Effector memory CD8-positive, alpha-beta T cell (primary cell): ENCODE measurements around the gene KCNIP4.

Experiments
- ATAC-seq: fragments of 150-1000 bp; cut with Tn5 transposase; replicated peaks from 2 replicates; pipeline ENCODE4 v1.10.0; 2021; ENCODE audit warnings: mild to moderate bottlenecking, moderate library complexity
- DNase-seq, 3 experiments: peaks; one replicate each; pipeline ENCODE4 v3.0.0; 2021
- H3K27ac Mint-ChIP-seq, 2 donors: one replicate each; pipeline ENCODE4 v1.8.0; 2022; ENCODE audit warnings: mild to moderate bottlenecking in 2 of 2, mixed read lengths in 2 of 2, moderate library complexity in 2 of 2
- H3K27me3 Mint-ChIP-seq, 2 donors: one replicate each; pipeline ENCODE4 v1.8.0; 2022; ENCODE audit warnings: mixed read lengths in 2 of 2
- H3K36me3 Mint-ChIP-seq: one replicate; pipeline ENCODE4 v1.8.0; 2022; ENCODE audit warnings: mild to moderate bottlenecking, moderate library complexity, mixed read lengths; ENCODE audit not compliant: insufficient read depth
- H3K4me1 Mint-ChIP-seq, 2 donors: one replicate each; pipeline ENCODE4 v1.8.0; 2022; ENCODE audit warnings: low read depth in 2 of 2, mixed read lengths in 2 of 2
- H3K4me3 Mint-ChIP-seq, 2 donors: one replicate each; pipeline ENCODE4 v1.8.0; 2022; ENCODE audit warnings: mild to moderate bottlenecking in 2 of 2, mixed read lengths in 2 of 2, moderate library complexity in 2 of 2
- H3K9me3 Mint-ChIP-seq, 2 donors: one replicate each; pipeline ENCODE4 v1.8.0; 2022; ENCODE audit warnings: mixed read lengths in 2 of 2

Gene KCNIP4

DNA sequence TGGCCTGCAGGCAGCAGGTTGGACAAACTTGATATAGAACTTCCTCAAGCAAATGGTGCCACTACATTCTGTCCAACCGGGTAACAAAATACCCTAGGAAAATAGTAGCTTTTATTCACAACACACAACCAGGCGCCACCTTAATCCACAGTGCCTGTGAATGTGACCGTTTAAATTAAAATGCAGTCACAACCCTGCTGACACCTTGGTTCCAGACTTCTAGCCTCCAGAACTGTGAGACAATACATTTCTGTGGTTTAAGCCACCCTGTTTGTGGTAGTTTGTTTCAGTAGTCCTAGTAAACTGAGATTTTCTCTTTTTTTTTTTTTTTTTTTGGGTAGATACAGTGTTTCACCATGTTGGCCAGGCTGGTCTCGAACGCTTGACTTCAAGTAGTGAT lies 672.5 kb downstream of the KCNIP4 start:
- Mint-ChIP-seq H3K4me3 (no peak overlapping the region), H3K27ac (no peak overlapping the region), H3K9me3 (peaks cover 0 to 3% of the 10 kb centered on the region in 2 donors), H3K36me3 (no peaks in the 10 kb centered on the region), H3K4me1 (no peaks in the 10 kb centered on the region), H3K27me3 (no peaks in the 10 kb centered on the region)
- DNase-seq (no peak), ATAC-seq (no peak)

DNA sequence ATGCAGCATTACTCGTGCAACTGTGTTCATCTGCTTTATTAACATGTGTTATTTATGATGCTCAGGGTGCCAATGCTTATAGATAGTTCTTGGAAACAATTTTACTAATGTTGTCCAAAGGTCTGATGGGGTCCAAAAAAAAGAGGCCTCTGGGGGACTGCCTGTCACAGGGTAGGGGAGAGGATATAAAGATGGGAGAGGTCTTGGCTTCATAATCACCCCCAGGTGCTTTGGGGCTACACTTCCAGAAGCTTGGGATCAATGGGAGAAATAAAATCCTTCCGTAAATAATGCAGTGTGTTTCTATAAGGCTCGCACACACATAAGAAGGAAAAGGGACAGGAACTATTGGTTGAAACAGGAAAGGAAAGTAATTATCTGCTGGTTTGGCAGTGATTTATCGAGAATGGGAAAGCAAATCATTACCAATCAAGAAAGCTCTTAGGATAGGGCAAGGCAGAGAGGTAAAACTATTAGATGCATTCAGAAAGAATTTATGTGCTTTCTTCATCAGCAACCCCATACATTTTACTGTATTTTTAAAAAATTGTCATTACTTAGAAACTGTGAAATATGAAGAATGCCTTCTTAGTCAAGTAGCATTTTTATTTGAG lies 677.0 kb downstream of the KCNIP4 start:
- Mint-ChIP-seq H3K9me3 (peaks cover 0 to 3% of the 10 kb centered on the region in 2 donors), H3K27me3 (no peaks in the 10 kb centered on the region), H3K27ac (no peak overlapping the region), H3K36me3 (no peaks in the 10 kb centered on the region), H3K4me3 (no peak overlapping the region), H3K4me1 (no peaks in the 10 kb centered on the region)
- DNase-seq (no peak), ATAC-seq (no peak)

DNA sequence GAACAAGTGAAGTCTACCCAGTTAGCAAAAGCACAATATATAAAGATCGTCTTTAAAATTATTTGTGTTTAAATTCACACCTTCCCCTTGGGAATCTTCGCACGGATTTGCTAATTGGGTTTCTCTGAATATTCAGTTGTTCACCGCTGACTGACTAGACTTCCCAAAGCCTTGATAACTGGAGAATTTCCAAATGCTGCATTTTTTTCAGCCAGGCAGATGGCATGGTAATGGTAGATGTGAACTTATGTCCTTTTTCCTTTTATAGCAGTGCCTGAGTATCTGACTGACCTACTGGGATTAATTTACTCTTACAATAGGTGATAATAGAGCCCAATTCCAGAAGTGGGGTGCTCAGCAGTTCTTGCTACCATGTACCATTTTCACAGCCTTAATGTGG lies 700.2 kb downstream of the KCNIP4 start:
- Mint-ChIP-seq H3K36me3 (no peaks in the 10 kb centered on the region), H3K4me3 (no peak overlapping the region), H3K27ac (no peak overlapping the region), H3K4me1 (no peaks in the 10 kb centered on the region), H3K9me3 (no peaks in the 10 kb centered on the region), H3K27me3 (no peaks in the 10 kb centered on the region)
- ATAC-seq (no peak), DNase-seq (no peak)

GRCh38 chr4:21242163-21242562 lies 706.4 kb downstream of the KCNIP4 start:
- no peak for ATAC-seq
- Mint-ChIP-seq H3K4me3 (no peak overlapping the region), H3K9me3 (no peaks in the 10 kb centered on the region), H3K4me1 (no peaks in the 10 kb centered on the region), H3K27ac (no peak overlapping the region), H3K27me3 (no peaks in the 10 kb centered on the region), H3K36me3 (no peaks in the 10 kb centered on the region)
- DNase-seq: no peak

- no peak for ATAC-seq
- no peak for DNase-seq
- Mint-ChIP-seq H3K4me1 (no peaks in the 10 kb centered on the region), H3K27ac (no peak overlapping the region), H3K4me3 (no peak overlapping the region), H3K9me3 (peaks cover 0 to 3% of the 10 kb centered on the region in 2 donors), H3K27me3 (no peaks in the 10 kb centered on the region), H3K36me3 (no peaks in the 10 kb centered on the region)
Measured at GRCh38 chr4:21226637-21227538, 721.7 kb downstream of the KCNIP4 start.

GRCh38 chr4:21211846-21212245 lies 736.7 kb downstream of the KCNIP4 start:
- no peak overlapping the region for H3K27ac Mint-ChIP-seq

GRCh38 chr4:21209860-21210259 lies 738.7 kb downstream of the KCNIP4 start:
- Mint-ChIP-seq H3K27ac (no peak overlapping the region), H3K36me3 (no peaks in the 10 kb centered on the region), H3K4me1 (no peaks in the 10 kb centered on the region), H3K9me3 (peaks cover 0 to 10% of the 10 kb centered on the region in 2 donors), H3K27me3 (no peaks in the 10 kb centered on the region), H3K4me3 (no peak overlapping the region)
- no peak for ATAC-seq
- DNase-seq: no peak

More at GRCh38 chr4:21211846-21212245, 736.7 kb downstream of the KCNIP4 start:
- no peak for ATAC-seq
- Mint-ChIP-seq H3K27me3 (no peaks in the 10 kb centered on the region), H3K4me3 (no peak overlapping the region), H3K9me3 (peaks cover 0 to 10% of the 10 kb centered on the region in 2 donors), H3K4me1 (no peaks in the 10 kb centered on the region), H3K36me3 (no peaks in the 10 kb centered on the region)
- DNase-seq: no peak

DNA sequence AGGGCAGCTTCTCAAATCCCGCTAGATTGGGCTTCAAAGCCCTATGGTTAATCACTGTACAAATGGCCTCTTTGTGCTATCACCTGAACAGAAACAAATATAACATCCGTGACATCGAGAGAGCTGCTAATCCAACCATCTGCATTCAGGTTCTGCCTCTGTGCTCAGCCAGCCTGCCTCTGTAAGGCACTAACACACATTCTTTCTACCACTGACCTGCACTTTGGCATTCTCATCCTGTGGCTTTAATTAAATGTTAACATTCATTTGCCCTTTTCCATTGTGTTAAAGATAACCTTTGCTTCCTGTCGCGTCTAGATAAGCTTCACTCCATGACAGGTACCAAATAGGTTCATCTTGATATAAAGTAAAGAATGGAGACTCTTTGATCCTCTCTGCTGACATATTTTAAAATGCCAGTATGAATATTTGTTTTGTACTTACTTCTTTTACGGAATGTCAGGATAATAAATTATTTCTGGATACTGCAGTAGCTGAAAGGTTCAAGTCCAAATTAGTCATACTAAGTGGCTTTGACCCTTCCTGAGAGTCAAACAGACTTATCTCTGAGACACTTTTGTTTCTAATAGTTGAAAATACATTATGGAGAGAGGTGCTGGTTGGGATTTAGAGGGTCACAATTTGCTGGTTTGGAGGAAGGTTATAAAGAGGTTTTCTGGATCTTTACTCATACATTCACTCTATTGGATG lies 742.6 kb downstream of the KCNIP4 start:
- H3K36me3 Mint-ChIP-seq: no peaks in the 10 kb centered on the region
- H3K27me3 Mint-ChIP-seq: no peaks in the 10 kb centered on the region
- H3K4me1 Mint-ChIP-seq: no peaks in the 10 kb centered on the region
- peaks cover 0 to 11% of the 10 kb centered on the region in 2 donors for H3K9me3 Mint-ChIP-seq
- no peak for ATAC-seq
- H3K27ac Mint-ChIP-seq: no peak overlapping the region
- DNase-seq: no peak
- H3K4me3 Mint-ChIP-seq: no peak overlapping the region

DNA sequence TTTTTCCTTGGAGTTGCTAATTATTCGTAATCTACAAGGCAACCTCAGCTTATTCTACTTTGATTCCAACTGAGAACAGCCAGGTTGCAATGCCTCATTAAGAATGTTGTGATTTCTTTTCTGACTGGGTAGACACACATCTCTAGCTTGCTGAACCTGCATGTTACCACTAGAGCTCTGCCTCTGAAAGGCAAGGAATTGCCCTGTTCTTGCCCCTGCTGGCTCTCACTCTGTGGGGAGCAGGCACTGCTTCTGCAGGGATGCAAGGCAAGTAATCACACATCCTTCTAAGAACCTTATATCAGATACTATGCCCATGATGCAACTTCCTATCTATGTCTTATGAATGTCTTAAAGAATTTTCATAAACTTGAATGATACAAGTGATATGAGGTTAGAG lies 745.2 kb downstream of the KCNIP4 start:
- DNase-seq (no peak), ATAC-seq (no peak)
- H3K4me1 Mint-ChIP-seq: no peaks in the 10 kb centered on the region
- H3K4me3 Mint-ChIP-seq: no peak overlapping the region
- peaks cover 0 to 8% of the 10 kb centered on the region in 2 donors for H3K9me3 Mint-ChIP-seq
- no peaks in the 10 kb centered on the region for H3K27me3 Mint-ChIP-seq
- no peaks in the 10 kb centered on the region for H3K36me3 Mint-ChIP-seq
- no peak overlapping the region for H3K27ac Mint-ChIP-seq

DNA sequence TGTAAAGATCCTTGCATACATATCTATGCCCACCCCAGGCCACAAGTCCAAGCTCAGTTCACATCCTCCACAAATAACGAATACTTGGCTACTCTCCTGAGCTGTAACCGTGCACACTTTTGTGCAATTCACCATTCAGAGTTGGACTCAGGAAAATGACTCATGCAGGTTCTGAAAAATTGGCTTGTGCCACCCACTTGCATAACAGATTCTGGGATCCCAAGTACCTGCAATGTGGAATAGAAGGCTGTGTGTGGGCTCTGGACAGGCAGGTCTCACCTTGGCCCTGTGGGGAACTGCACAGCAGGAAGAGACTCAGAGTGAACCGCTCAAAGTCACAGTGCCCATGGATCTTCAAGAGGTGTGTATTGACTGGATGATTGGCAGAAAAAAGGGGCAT lies 745.6 kb downstream of the KCNIP4 start:
- Mint-ChIP-seq H3K36me3 (no peaks in the 10 kb centered on the region), H3K27me3 (no peaks in the 10 kb centered on the region), H3K4me3 (no peak overlapping the region), H3K27ac (no peak overlapping the region), H3K4me1 (no peaks in the 10 kb centered on the region), H3K9me3 (peaks cover 0 to 7% of the 10 kb centered on the region in 2 donors)
- ATAC-seq (no peak), DNase-seq (no peak)

DNA sequence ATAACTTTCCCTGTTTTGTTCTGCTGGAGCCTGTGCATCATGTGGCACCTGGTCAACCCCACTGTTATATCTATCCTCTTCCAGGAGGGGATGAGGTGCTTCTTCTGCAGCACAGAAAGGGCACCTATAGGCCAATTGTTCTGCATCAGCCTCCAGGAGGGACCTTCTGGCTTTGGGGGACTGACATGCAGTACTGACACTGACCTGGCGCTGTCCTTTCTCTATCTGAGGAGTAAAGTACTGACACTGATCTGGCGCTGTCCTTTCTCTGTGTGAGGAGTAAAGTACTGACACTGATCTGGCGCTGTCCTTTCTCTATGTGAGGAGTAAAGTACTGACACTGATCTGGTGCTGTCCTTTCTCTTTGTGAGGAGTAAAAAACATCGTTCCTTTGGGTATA lies 749.9 kb downstream of the KCNIP4 start:
- DNase-seq (no peak), ATAC-seq (no peak)
- no peaks in the 10 kb centered on the region for H3K4me1 Mint-ChIP-seq
- no peaks in the 10 kb centered on the region for H3K36me3 Mint-ChIP-seq
- H3K27me3 Mint-ChIP-seq: no peaks in the 10 kb centered on the region
- peaks cover 0 to 7% of the 10 kb centered on the region in 2 donors for H3K9me3 Mint-ChIP-seq
- no peak overlapping the region for H3K4me3 Mint-ChIP-seq
- H3K27ac Mint-ChIP-seq: no peak overlapping the region

- Mint-ChIP-seq H3K27me3 (no peaks in the 10 kb centered on the region), H3K36me3 (no peaks in the 10 kb centered on the region), H3K4me1 (no peaks in the 10 kb centered on the region), H3K27ac (no peak overlapping the region), H3K9me3 (no peaks in the 10 kb centered on the region), H3K4me3 (no peak overlapping the region)
- DNase-seq (no peak), ATAC-seq (no peak)
Measured at GRCh38 chr4:21195682-21196081, 752.9 kb downstream of the KCNIP4 start.

- H3K27ac Mint-ChIP-seq: no peak overlapping the region
- no peaks in the 10 kb centered on the region for H3K9me3 Mint-ChIP-seq
- H3K4me3 Mint-ChIP-seq: no peak overlapping the region
- DNase-seq (no peak), ATAC-seq (no peak)
- no peaks in the 10 kb centered on the region for H3K4me1 Mint-ChIP-seq
- H3K27me3 Mint-ChIP-seq: no peaks in the 10 kb centered on the region
- H3K36me3 Mint-ChIP-seq: no peaks in the 10 kb centered on the region
Measured at GRCh38 chr4:21192367-21192766, 756.2 kb downstream of the KCNIP4 start.

GRCh38 chr4:21191317-21191716 lies 757.3 kb downstream of the KCNIP4 start:
- H3K36me3 Mint-ChIP-seq: no peaks in the 10 kb centered on the region
- H3K9me3 Mint-ChIP-seq: no peaks in the 10 kb centered on the region
- DNase-seq: no peak
- H3K4me3 Mint-ChIP-seq: no peak overlapping the region
- no peaks in the 10 kb centered on the region for H3K4me1 Mint-ChIP-seq
- no peak for ATAC-seq
- H3K27ac Mint-ChIP-seq: no peak overlapping the region
- H3K27me3 Mint-ChIP-seq: no peaks in the 10 kb centered on the region
